GM19025 (cell line): Measurements from ENCODE around the gene ATG4D.
"Not testable (repeated sequence)": the region's sequence is repeated elsewhere in the genome, so short reads cannot be mapped to it uniquely, and the experiment has no call there.

Experiments used
- ATAC-seq: cut with Tn5 transposase; IDR thresholded peaks from one replicate; pipeline ENCODE4 v1.9.1; 2021; ENCODE audit warnings: mild to moderate bottlenecking, low read depth, moderate library complexity; ENCODE audit not compliant: unreplicated experiment

The ATG4D gene

DNA sequence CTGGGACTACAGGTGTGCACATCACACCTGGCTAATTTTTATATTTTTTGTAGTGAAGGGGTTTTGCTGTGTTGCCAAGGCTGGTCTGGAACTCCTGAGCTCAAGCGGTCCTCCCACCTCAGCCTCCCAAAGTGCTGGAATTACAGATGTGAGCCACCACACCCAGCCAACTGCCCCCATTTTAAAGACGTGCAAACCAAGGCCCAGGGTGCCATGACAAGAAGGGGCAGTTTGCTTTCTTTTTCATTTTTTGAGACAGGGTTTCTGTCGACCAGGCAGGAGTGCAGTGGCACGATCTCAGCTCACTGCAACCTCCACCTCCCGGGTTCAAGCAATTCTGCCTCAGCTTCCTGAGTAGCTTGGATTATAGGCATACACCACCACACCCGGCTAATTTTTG, 30.1 kb downstream of the ATG4D start:
- not testable (repeated sequence) for ATAC-seq

- ATAC-seq: no peak
Observed at GRCh38 chr19:10574462-10574861, 30.8 kb downstream of the ATG4D start.

- ATAC-seq: no peak
Observed at GRCh38 chr19:10575011-10575716, 31.5 kb downstream of the ATG4D start.

DNA sequence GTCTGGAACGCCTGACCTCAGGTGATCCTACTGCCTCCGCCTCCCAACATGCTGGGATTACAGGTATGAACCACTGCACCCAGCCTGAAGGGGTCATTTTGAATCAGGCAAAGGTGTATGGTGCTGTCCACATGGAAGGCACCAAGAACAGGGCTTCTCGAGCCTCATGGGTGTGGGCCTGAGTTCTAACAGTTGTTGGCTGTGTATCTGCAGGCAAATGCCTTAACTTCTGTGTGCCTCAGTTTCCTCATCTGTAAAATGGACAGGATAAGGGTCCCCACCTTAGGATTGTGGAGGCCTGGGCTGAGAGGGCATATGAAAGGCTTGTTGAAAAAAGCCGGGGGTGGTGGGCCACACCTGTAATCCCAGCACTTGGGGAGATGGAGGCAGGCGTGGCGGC, 34.2 kb downstream of the ATG4D start:
- ATAC-seq: no peak

DNA sequence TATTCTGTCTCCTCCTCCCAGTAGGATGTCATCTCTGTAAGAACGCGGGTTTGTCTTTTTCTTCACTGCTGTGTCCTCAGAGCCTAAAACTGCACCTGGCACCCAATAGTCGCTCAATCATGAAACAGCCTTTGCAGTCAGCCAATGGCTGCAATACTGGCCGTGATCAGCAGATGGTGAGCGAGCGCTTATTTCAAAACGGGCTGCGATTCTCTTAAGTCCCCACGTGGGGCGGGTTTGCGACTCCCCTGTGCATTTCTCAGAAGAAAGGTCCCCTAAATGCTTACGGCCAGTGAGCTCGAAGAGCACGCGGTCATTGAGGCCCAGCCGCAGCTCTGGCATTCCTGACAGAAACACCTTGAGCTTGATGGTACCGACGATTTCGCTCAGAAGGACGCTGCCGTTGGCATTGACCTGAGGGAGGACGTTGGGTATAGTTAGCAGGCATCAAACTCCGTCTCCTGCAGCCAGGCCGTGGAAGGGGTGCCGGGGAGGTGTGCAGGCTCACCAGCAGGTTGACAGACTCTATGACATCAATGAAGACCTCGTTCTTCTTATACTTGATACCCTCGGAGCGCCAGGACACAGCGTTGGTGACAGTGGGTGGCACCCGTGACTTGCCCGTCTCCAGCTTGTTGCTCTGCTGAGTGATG, 37.4 kb downstream of the ATG4D start:
- ATAC-seq: no peak

GRCh38 chr19:10582091-10582490, 38.4 kb downstream of the ATG4D start:
- ATAC-seq: no peak

DNA sequence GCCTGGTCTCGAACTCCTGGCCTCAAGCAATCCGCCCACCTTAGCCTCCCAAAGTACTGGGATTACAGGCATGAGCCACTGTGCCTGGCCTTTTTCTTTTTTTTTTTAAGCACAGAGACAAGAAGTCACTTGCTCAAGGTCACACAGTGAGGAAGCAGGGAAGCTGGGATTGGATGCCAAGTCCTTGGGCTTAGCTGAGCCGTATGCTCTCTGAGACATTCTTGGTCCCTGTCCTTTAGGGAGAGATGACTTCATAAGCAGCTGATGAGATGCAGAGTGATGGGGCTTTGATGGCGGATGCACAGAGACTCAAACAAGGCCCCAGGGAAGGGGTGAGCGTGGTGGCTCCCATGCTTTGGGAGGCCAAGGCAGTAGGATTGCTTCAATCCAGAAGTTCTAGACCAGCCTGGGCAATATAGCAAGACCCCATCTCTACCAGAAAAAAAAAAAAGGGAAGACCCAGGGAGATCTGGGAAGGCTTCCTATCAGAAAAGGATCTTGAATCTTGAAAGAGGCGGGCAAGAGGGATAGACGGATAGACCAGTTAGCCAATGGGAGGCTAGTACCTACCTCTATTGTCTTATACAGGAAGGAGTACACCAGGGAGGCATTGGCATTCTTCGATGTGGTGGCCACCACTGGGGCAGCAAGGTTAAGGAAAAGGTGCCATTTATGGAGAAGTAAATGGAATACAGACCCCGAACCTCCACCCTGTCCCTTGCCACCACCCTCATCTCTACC, 39.5 kb downstream of the ATG4D start:
- ATAC-seq: no peak

DNA sequence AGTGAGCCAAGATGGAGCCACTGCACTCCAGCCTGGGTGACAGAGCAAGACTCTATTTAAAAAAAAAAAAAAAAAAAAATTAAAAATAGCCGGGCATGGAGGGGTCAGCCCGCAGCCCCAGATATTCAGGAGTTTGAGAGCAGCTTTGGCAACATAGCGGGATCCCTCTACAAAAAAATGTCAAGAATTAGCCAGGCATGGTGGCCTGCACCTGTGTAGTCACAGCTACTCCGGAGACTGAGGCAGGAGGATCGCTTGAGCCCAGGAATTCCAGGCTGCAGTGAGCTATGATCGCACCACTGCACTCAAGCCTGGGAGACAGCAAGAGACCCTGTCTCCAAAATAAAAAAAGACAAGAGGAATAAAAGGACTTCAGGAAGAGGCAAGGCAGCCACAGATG, 42.7 kb downstream of the ATG4D start:
- ATAC-seq: no peak

GRCh38 chr19:10587022-10587838, 43.5 kb downstream of the ATG4D start, which contains the start of gene AP1M2:
Gene AP1M2, minus strand, starts transcription at chr19:10587312. Its CDS starts 81 bp downstream, at chr19:10587231.
- no peak for ATAC-seq

DNA sequence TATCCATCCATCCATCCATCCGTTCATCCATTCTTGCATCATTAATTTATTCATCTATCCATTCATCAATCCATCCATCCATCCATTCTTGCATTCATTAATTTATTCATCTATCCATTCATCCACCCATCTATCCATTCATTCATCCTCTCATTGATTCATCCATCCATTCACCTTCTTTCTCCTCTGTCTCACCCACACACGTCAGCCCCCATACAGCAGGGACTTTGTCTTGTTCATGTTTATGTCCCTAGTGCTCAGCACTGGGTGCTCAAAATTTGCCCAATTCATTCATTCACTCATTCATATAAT, 44.1 kb downstream of the ATG4D start:
- ATAC-seq: no peak

GRCh38 chr19:10593148-10593547, 49.4 kb downstream of the ATG4D start:
- ATAC-seq: no peak

DNA sequence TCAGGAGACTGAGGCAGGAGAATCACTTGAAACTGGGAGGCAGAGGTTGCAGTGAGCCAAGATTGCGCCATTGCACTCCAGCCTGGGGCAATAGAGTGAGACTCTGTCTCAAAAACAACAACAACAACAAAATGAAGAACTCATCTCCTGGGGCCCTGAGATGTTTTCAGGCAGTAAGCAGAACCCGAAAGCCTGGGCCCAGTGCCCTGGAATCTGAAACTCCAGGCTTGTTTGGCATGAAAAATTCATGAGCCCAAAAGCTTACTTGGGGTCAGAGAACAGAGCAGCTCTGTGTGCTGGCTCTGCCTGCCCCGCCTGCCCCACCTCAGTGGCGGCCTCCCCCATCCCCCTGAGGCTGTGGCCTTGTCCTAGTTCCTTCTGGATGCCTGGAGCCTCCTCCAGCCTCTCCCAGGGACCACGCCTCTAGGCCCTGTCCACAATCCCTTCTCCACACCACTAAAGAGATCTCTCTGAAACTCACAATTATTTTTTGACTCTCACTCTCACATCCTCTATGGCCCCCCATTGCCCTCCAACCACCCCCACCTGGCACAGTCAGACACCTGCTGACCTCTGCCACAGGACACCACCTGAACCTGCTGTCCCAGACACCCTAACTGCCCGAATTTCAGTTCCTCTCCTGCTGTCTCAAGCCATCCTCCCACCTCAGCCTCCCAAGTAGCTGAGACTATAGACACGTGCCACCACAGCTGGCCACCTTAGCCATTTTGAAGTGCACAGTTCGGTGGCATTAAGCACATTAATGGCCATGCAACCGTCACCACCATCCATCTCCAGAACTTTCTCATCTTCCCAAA, 50.3 kb downstream of the ATG4D start:
- ATAC-seq: no peak

- no peak for ATAC-seq
Observed at GRCh38 chr19:10600149-10600548, 56.4 kb downstream of the ATG4D start.

GRCh38 chr19:10601999-10602329, 58.3 kb downstream of the ATG4D start:
- ATAC-seq: no peak

- ATAC-seq: peak; percentile 54
Observed at GRCh38 chr19:10602330-10603083, 58.8 kb downstream of the ATG4D start.
